ENCODE data around the gene GLUD2. TPM values are rescaled to one million over a fixed set of nuclear protein-coding genes. Genes with fewer than 3 reads are reported as not detected.
"Not testable (repeated sequence)": the region's sequence is repeated elsewhere in the genome, so short reads cannot be mapped to it uniquely, and the experiment has no call there.

Gene GLUD2
- polyA plus RNA-seq (2012; rRNA removed): 0.03 and 0.31 TPM in 2 replicates
- 0.34 and 0.50 TPM in 2 replicates for polyA plus RNA-seq (2012; cell fraction: cytosol; rRNA removed)
- polyA plus RNA-seq (2012; cell fraction: nucleus; rRNA removed): 0.10 and 0.32 TPM in 2 replicates

GRCh38 chrX:121047441-121048419 lies at the start of gene GLUD2:
TSS of gene GLUD2 (plus strand) at chrX:121047610. CDS start at chrX:121047685, 75 bp downstream.
- H3F3A ChIP-seq (replicated peaks; ENCODE audit: insufficient read depth); H4K20me1 ChIP-seq (ENCODE audit: insufficient read depth); POLR2A ChIA-PET; H3K9me2 ChIP-seq; H3K9ac ChIP-seq; H3K36me3 ChIP-seq (replicated peaks in 1 of 2; ENCODE audit: control insufficient read depth in 1 of 2, insufficient read depth in 2 of 2, low read length in 1 of 2); H3K79me2 ChIP-seq (ENCODE audit: insufficient read depth); H2AFZ ChIP-seq (ENCODE audit: low read depth); H3K27me3 ChIP-seq (ENCODE audit: insufficient read depth); H3K9me3 ChIP-seq; H3K4me3 ChIP-seq (ENCODE audit: low read depth in 2 of 2, low read length in 1 of 2); H3K4me1 ChIP-seq (ENCODE audit: control insufficient read depth in 1 of 2, insufficient read depth in 2 of 2, low read depth in 1 of 2, low read length in 1 of 2); H3K4me2 ChIP-seq; H3K27ac ChIP-seq (ENCODE audit: low read depth in 2 of 2, low read length in 1 of 2); CTCF ChIA-PET: not testable (repeated sequence)
- peak; percentile 12 for TF ChIP-seq CTCF (IDR thresholded peaks at IDR 0.05)
- 20% methylated on average over 24 of the region's 82 CpGs for WGBS (ENCODE audit: low lambda C conversion rate)
- DNase-seq: peak; percentile 25

GRCh38 chrX:120999413-120999812 lies 48.0 kb upstream of the GLUD2 start:
- Histone ChIP-seq H3K79me2 (ENCODE audit: insufficient read depth) (no peaks in the 10 kb centered on the region), H3K9me3 (no peaks in the 10 kb centered on the region), H3K36me3 (replicated peaks in 1 of 2; ENCODE audit: control insufficient read depth in 1 of 2, insufficient read depth in 2 of 2, low read length in 1 of 2) (no peaks in the 10 kb centered on the region), H3K4me2 (no peak overlapping the region), H3F3A (replicated peaks; ENCODE audit: insufficient read depth) (no peaks in the 10 kb centered on the region), H3K9ac (no peak overlapping the region), H3K4me1 (ENCODE audit: control insufficient read depth in 1 of 2, insufficient read depth in 2 of 2, low read depth in 1 of 2, low read length in 1 of 2) (no peaks in the 10 kb centered on the region), H3K27ac (ENCODE audit: low read depth in 2 of 2, low read length in 1 of 2) (no peak overlapping the region), H3K9me2 (no peaks in the 10 kb centered on the region), H4K20me1 (ENCODE audit: insufficient read depth) (no peaks in the 10 kb centered on the region), H3K27me3 (ENCODE audit: insufficient read depth) (no peaks in the 10 kb centered on the region; the same call in 1 of the 2 replicates), H2AFZ (ENCODE audit: low read depth) (peak overlapping the region; percentile 44; the same call in 1 of the 2 replicates), H3K4me3 (ENCODE audit: low read depth in 2 of 2, low read length in 1 of 2) (no peak overlapping the region)
- 4% methylated on average over 3 of the region's 3 CpGs for WGBS (ENCODE audit: low lambda C conversion rate)
- no peak for DNase-seq
- ChIA-PET POLR2A (no interaction called here), CTCF (no interaction called here)
- no peak for TF ChIP-seq NFIC (IDR thresholded peaks at IDR 0.05; ENCODE audit: borderline replicate concordance)
- TF ChIP-seq EZH2phosphoT487 (IDR thresholded peaks at IDR 0.05; ENCODE audit: borderline replicate concordance, low read depth): no peak
- no peak for TF ChIP-seq REST (IDR thresholded peaks at IDR 0.05; ENCODE audit: low read depth, low read length)
- TF ChIP-seq SIN3A (IDR thresholded peaks at IDR 0.05; ENCODE audit: borderline replicate concordance, low read depth, low read length): no peak
- TF ChIP-seq ZBTB33 (IDR thresholded peaks at IDR 0.05; ENCODE audit: borderline replicate concordance, low read depth): no peak
- TF ChIP-seq RCOR1 (IDR thresholded peaks at IDR 0.05; ENCODE audit: low read length): no peak
- no peak for TF ChIP-seq ELF1 (IDR thresholded peaks at IDR 0.05)
- TF ChIP-seq GATA2 (CRISPR knock-in tag; IDR thresholded peaks at IDR 0.05): no peak
- no peak for TF ChIP-seq GABPA (IDR thresholded peaks at IDR 0.05; ENCODE audit: low read depth)
- no peak for TF ChIP-seq SMC3 (IDR thresholded peaks at IDR 0.05; ENCODE audit: low read depth, low read length)
- TF ChIP-seq YY1 (IDR thresholded peaks at IDR 0.05; ENCODE audit: low read depth): no peak
- no peak for TF ChIP-seq FOSL2 (IDR thresholded peaks at IDR 0.05; ENCODE audit: borderline replicate concordance, low read depth)
- TF ChIP-seq RAD21 (IDR thresholded peaks at IDR 0.05; ENCODE audit: low read length): no peak
- TF ChIP-seq CTCF (IDR thresholded peaks at IDR 0.05): no peak

Data from SK-N-SH (cell line).